Measurements from ENCODE around the gene LRRC3C.

The LRRC3C gene

DNA sequence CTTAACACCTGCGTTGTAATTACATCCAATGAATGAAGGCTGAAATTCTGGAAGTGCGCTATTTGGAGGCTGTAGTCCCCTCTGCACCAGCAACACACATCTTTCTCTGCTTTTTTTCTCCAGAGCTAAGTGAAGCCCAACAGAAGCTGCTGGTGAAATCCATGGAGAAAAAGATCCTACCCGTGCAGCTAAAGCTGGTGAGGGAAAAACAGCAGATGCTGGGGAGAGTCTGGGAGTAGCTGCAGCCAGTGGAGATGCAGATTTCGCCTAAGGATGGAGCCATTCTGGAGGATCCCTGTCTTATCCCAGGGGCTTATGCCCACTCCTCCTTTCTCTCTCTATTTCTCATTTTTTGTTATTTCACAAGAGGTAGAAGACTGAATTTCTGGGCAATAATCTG, 48.3 kb downstream of the LRRC3C start:
- Histone ChIP-seq H3F3A (ENCODE audit: insufficient read depth, low read length) (no peaks in the 10 kb centered on the region), H3K27ac (ENCODE audit: low read length) (no peak overlapping the region), H3K9me3 (replicated peaks; ENCODE audit: insufficient read depth, low read length) (no peaks in the 10 kb centered on the region), H4K20me1 (ENCODE audit: insufficient read depth, low read length) (no peaks in the 10 kb centered on the region), H3K27me3 (replicated peaks; ENCODE audit: insufficient read depth, low read length) (peaks cover 12% of the 10 kb centered on the region; the same call in 1 of the 2 replicates), H3K4me1 (ENCODE audit: low read length) (peaks cover 6% of the 10 kb centered on the region; the same call in 1 of the 2 replicates), H3K4me2 (ENCODE audit: low read depth, low read length) (no peak overlapping the region), H2AFZ (ENCODE audit: low read length) (no peak overlapping the region), H3K79me2 (ENCODE audit: low read length) (peaks cover 2% of the 10 kb centered on the region), H3K9ac (ENCODE audit: low read length) (no peak overlapping the region), H3K36me3 (replicated peaks; ENCODE audit: insufficient read depth, low read length) (no peaks in the 10 kb centered on the region), H3K9me2 (replicated peaks; ENCODE audit: insufficient read depth, low read length) (no peaks in the 10 kb centered on the region), H3K4me3 (ENCODE audit: low read length) (no peak overlapping the region)
- TF ChIP-seq EZH2 (optimal IDR thresholded peaks at IDR 0.05; ENCODE audit: low read depth, low read length) (no peak), EZH2phosphoT487 (IDR thresholded peaks at IDR 0.05; ENCODE audit: low read length) (no peak)
- TF ChIP-seq, protein P1, sequence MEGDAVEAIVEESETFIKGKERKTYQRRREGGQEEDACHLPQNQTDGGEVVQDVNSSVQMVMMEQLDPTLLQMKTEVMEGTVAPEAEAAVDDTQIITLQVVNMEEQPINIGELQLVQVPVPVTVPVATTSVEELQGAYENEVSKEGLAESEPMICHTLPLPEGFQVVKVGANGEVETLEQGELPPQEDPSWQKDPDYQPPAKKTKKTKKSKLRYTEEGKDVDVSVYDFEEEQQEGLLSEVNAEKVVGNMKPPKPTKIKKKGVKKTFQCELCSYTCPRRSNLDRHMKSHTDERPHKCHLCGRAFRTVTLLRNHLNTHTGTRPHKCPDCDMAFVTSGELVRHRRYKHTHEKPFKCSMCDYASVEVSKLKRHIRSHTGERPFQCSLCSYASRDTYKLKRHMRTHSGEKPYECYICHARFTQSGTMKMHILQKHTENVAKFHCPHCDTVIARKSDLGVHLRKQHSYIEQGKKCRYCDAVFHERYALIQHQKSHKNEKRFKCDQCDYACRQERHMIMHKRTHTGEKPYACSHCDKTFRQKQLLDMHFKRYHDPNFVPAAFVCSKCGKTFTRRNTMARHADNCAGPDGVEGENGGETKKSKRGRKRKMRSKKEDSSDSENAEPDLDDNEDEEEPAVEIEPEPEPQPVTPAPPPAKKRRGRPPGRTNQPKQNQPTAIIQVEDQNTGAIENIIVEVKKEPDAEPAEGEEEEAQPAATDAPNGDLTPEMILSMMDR (IDR thresholded peaks at IDR 0.05; ENCODE audit: low read length): no peak
- DNase-seq: no peak

DNA sequence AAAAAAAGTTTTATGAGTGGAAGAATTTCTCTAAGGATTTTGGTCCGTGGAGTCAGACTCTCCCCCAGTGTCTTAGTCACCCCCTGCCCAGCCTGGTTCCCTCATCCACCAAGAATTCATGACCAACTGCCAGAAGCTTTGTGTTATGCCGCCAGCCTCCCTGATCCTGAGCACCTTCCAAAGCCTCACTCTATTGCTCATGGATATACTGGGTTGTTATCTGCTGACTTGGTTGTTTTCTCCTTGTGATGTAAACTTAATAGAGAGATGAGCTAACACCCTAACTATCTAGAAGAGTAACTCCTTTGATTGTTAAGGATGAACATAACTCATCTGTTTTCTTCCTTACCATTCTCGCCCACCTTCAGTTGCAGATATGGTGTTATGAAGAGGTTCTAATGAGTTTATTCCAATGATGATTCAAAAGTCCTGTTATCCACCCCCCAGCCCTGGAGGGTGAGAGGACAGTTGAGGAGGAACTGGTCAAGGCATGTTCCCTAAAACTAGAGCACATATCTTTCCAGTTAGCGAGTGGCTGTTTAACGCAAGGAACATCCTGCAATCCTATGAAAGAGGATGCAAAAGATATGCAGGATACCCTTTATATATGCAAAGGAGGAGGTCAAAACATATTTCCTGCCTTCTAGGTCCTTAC, 51.6 kb downstream of the LRRC3C start:
- H3K27me3 ChIP-seq (replicated peaks; ENCODE audit: insufficient read depth, low read length): peaks cover 6% of the 10 kb centered on the region; the same call in 1 of the 2 replicates
- H3F3A ChIP-seq (ENCODE audit: insufficient read depth, low read length): no peaks in the 10 kb centered on the region
- H4K20me1 ChIP-seq (ENCODE audit: insufficient read depth, low read length): peaks cover 6% of the 10 kb centered on the region; the same call in 1 of the 2 replicates
- no peak overlapping the region for H3K9ac ChIP-seq (ENCODE audit: low read length)
- peak overlapping the region; percentile 92; the same call in 1 of the 2 replicates for H2AFZ ChIP-seq (ENCODE audit: low read length)
- DNase-seq: no peak
- peaks cover 17% of the 10 kb centered on the region; the same call in 1 of the 2 replicates for H3K4me1 ChIP-seq (ENCODE audit: low read length)
- peaks cover 33% of the 10 kb centered on the region for H3K79me2 ChIP-seq (ENCODE audit: low read length)
- no peak overlapping the region for H3K4me3 ChIP-seq (ENCODE audit: low read length)
- H3K27ac ChIP-seq (ENCODE audit: low read length): no peak overlapping the region
- TF ChIP-seq, protein P1 (IDR thresholded peaks at IDR 0.05; ENCODE audit: low read length): no peak
- no peak for TF ChIP-seq EZH2phosphoT487 (IDR thresholded peaks at IDR 0.05; ENCODE audit: low read length)
- no peak for TF ChIP-seq EZH2 (optimal IDR thresholded peaks at IDR 0.05; ENCODE audit: low read depth, low read length)
- H3K9me2 ChIP-seq (replicated peaks; ENCODE audit: insufficient read depth, low read length): no peaks in the 10 kb centered on the region
- H3K36me3 ChIP-seq (replicated peaks; ENCODE audit: insufficient read depth, low read length): no peaks in the 10 kb centered on the region; the same call in 1 of the 2 replicates
- H3K9me3 ChIP-seq (replicated peaks; ENCODE audit: insufficient read depth, low read length): no peaks in the 10 kb centered on the region
- peak overlapping the region; percentile 93; the same call in 1 of the 2 replicates for H3K4me2 ChIP-seq (ENCODE audit: low read depth, low read length)

DNA sequence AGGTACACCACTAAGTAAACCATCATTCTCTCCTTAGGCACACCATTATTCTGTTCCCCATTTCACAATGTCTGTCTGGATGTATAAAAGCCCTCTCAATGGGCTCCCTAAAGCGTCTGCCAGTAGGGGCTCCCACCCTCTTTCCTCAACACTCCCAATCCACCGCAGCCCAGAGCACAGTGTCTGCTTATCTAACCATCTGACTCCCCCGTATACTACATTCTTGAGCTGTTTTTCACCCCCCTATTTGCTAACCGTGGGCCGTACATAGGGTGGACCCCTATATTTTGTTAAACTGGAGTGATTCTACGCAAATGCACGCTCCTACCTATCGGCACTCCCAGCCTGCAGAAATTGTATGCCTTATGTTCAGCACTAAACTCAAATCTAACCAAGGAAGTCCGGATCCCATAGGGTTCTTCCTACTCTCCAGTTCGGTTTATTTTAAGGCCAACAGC, 52.4 kb downstream of the LRRC3C start:
- Histone ChIP-seq H3K9me2 (replicated peaks; ENCODE audit: insufficient read depth, low read length) (no peaks in the 10 kb centered on the region), H3F3A (ENCODE audit: insufficient read depth, low read length) (no peaks in the 10 kb centered on the region), H3K79me2 (ENCODE audit: low read length) (peaks cover 41% of the 10 kb centered on the region), H2AFZ (ENCODE audit: low read length) (peak overlapping the region; percentile 92), H3K4me3 (ENCODE audit: low read length) (peak overlapping the region; percentile 90), H3K4me2 (ENCODE audit: low read depth, low read length) (peak overlapping the region; percentile 93), H3K27me3 (replicated peaks; ENCODE audit: insufficient read depth, low read length) (peaks cover 6% of the 10 kb centered on the region; the same call in 1 of the 2 replicates), H4K20me1 (ENCODE audit: insufficient read depth, low read length) (peaks cover 6% of the 10 kb centered on the region; the same call in 1 of the 2 replicates), H3K4me1 (ENCODE audit: low read length) (peaks cover 17% of the 10 kb centered on the region; the same call in 1 of the 2 replicates), H3K9me3 (replicated peaks; ENCODE audit: insufficient read depth, low read length) (no peaks in the 10 kb centered on the region), H3K9ac (ENCODE audit: low read length) (peak overlapping the region; percentile 99; the same call in 1 of the 2 replicates), H3K27ac (ENCODE audit: low read length) (peak overlapping the region; percentile 83; the same call in 1 of the 2 replicates), H3K36me3 (replicated peaks; ENCODE audit: insufficient read depth, low read length) (peaks cover 7% of the 10 kb centered on the region)
- DNase-seq: peak; percentile 24
- TF ChIP-seq, protein P1 (IDR thresholded peaks at IDR 0.05; ENCODE audit: low read length): 0 out of 2 replicates have a peak, but pooled peaks have one; percentile 7
- TF ChIP-seq EZH2phosphoT487 (IDR thresholded peaks at IDR 0.05; ENCODE audit: low read length): no peak
- no peak for TF ChIP-seq EZH2 (optimal IDR thresholded peaks at IDR 0.05; ENCODE audit: low read depth, low read length)

All from MM.1S (cell line).